Fibroblast of the aortic adventitia (primary cell): ENCODE measurements around the gene OLIG2. TPM values are rescaled to one million over a fixed set of nuclear protein-coding genes. Genes with fewer than 3 reads are reported as not detected.

Experiments
- DNase-seq: peaks from one replicate; pipeline ENCODE4 v3.0.0-alpha.2; 2010; ENCODE audit warnings: low read depth
- H3K4me3 ChIP-seq: 2 replicates; pipeline ENCODE4 v1.5.1; 2011; ENCODE audit warnings: low read depth, mild to moderate bottlenecking, control low read depth, low read length, moderate library complexity
- total RNA-seq: library from RNA; depleted of rRNA; stranded (reverse); fragments of >200 nt; gene quantifications from 2 replicates; pipeline ENCODE4 v1.2.3, GENCODE V29; 2012; ENCODE audit warnings: low replicate concordance
- TF ChIP-seq, protein P1 (sequence below): IDR thresholded peaks from 2 replicates; pipeline ENCODE4 v1.5.1; 2011; ENCODE audit warnings: mild to moderate bottlenecking, low read length, control low read depth, inconsistent platforms; ENCODE audit not compliant: insufficient read depth

The OLIG2 gene
- total RNA-seq, 1 donor = not detected

DNA sequence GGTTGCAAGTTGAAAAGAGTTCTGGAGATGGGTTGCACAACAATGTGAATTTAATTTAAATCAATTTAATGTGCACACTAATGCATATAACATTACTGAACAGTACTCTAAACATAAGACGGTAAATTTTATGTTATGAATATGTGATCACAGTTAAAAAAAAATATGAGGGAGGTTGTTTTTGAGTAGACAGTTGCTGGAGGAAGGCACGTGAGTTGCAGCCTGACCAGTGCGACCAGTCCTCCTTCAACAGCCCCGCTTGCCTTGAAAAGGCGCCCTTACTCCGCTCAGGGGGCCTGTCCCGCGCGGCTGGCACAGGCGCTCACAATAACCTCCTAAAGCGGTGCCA lies 43.9 kb downstream of the OLIG2 start:
- no peak for DNase-seq
- H3K4me3 ChIP-seq = no peak overlapping the region
- TF ChIP-seq, protein P1, sequence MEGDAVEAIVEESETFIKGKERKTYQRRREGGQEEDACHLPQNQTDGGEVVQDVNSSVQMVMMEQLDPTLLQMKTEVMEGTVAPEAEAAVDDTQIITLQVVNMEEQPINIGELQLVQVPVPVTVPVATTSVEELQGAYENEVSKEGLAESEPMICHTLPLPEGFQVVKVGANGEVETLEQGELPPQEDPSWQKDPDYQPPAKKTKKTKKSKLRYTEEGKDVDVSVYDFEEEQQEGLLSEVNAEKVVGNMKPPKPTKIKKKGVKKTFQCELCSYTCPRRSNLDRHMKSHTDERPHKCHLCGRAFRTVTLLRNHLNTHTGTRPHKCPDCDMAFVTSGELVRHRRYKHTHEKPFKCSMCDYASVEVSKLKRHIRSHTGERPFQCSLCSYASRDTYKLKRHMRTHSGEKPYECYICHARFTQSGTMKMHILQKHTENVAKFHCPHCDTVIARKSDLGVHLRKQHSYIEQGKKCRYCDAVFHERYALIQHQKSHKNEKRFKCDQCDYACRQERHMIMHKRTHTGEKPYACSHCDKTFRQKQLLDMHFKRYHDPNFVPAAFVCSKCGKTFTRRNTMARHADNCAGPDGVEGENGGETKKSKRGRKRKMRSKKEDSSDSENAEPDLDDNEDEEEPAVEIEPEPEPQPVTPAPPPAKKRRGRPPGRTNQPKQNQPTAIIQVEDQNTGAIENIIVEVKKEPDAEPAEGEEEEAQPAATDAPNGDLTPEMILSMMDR = no peak

DNA sequence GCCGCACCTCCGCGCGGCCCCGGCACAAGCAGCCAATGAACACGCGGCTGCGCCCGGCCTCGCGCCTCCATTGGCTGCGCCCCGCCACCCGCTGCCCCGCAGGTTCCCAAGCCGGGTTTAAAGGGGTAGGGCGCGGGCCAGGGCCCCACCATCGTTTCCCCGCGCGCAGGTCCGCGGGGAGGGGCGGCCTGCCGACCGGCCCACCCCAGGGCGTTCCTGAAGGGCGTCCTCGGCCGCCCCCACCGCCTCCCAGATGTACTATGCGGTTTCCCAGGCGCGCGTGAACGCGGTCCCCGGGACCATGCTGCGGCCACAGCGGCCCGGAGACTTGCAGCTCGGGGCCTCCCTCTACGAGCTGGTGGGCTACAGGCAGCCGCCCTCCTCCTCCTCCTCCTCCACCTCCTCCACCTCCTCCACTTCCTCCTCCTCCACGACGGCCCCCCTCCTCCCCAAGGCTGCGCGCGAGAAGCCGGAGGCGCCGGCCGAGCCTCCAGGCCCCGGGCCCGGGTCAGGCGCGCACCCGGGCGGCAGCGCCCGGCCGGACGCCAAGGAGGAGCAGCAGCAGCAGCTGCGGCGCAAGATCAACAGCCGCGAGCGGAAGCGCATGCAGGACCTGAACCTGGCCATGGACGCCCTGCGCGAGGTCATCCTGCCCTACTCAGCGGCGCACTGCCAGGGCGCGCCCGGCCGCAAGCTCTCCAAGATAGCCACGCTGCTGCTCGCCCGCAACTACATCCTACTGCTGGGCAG lies 44.4 kb downstream of the OLIG2 start, which contains the start of gene OLIG1:
OLIG1 (plus strand) TSS at position 148 of the 750 bp plus-strand sequence; CDS start at position 254, 106 bp downstream.
- DNase-seq = no peak
- no peak within 1 kb of the TSS for H3K4me3 ChIP-seq
- TF ChIP-seq, protein P1 = no peak

DNA sequence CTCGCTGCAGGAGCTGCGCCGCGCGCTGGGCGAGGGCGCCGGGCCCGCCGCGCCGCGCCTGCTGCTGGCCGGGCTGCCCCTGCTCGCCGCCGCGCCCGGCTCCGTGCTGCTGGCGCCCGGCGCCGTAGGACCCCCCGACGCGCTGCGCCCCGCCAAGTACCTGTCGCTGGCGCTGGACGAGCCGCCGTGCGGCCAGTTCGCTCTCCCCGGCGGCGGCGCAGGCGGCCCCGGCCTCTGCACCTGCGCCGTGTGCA lies 44.9 kb downstream of the OLIG2 start:
- no peak for DNase-seq
- no peak overlapping the region for H3K4me3 ChIP-seq
- TF ChIP-seq, protein P1 = no peak

- peak overlapping the region; percentile 52 for H3K4me3 ChIP-seq
- DNase-seq = no peak
- TF ChIP-seq, protein P1 = no peak
These were observed 45.4 kb downstream of the OLIG2 start for GRCh38 chr21:33070998-33071769.

DNA sequence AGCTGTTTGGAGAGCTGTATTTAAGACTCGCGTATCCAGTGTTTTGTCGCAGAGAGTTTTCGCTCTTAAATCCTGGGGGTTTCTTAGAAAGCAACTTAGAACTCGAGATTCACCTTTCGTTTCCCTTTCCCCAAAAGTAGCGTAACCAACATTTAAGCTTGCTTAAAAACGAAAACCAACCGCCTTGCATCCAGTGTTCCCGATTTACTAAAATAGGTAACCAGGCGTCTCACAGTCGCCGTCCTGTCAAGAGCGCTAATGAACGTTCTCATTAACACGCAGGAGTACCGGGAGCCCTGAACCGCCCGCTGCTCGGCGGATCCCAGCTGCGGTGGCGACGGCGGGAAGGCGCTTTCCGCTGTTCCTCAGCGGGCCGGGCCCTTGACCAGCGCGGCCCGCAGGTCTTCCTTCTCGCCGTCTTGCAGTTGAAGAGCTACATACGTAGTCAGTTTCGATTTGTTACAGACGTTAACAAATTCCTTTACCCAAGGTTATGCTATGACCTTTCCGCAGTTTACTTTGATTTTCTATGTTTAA lies 46.1 kb downstream of the OLIG2 start:
- peak; percentile 35 for DNase-seq
- TF ChIP-seq, protein P1 = no peak
- peak overlapping the region; percentile 52 for H3K4me3 ChIP-seq

DNA sequence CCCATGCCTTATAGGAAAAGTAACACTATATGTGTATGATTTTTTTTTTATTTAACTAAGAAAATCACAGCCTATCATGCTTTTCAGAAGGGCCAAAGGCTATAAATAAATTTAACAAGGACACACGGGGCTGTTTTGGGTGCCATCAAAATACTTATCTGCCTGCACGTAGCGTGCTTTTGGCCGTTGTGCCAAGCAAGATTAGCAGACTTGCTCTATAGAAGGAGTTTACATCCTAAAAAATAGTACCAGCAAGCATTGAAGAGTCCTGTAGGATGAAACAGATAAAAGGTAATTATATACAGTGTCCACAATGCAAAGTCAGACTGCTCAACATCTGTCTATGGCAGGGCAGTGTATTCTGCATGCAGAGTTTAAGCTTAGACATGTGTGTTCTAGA lies 47.9 kb downstream of the OLIG2 start:
- DNase-seq = no peak
- no peak overlapping the region for H3K4me3 ChIP-seq
- TF ChIP-seq, protein P1 = no peak
